HCT116 (cell line): Measurements from ENCODE around the gene TAF11.

ENCODE experiments used
- CTCF ChIP-seq, 3 experiments: fragments of 200-600 bp in 1 of 3; sonication (generic) in 1 of 3; IDR thresholded peaks in 2 of 3; conservative IDR thresholded peaks in 1 of 3; 2 replicates each; pipeline ENCODE4 v1.5.1; 2012 to 2017; ENCODE audit warnings: low read depth in 2 of 3, low read length in 2 of 3, antibody characterized with exemption in 1 of 3, borderline replicate concordance in 1 of 3, control low read depth in 1 of 3, mild to moderate bottlenecking in 1 of 3, mixed read lengths in 1 of 3, mixed run types in 1 of 3, moderate library complexity in 1 of 3; ENCODE audit not compliant: insufficient read depth in 1 of 3
- EZH2phosphoT487 ChIP-seq: fragments of 200-600 bp; IDR thresholded peaks from 2 replicates; pipeline ENCODE4 v1.6.1; 2018; ENCODE audit warnings: antibody characterized with exemption, borderline replicate concordance
- FOSL1 ChIP-seq: IDR thresholded peaks from 2 replicates; pipeline ENCODE4 v1.6.1; 2012; ENCODE audit warnings: low read depth
- POLR2A ChIP-seq: IDR thresholded peaks from 2 replicates; pipeline ENCODE4 v1.7.0; 2011; ENCODE audit warnings: borderline replicate concordance; ENCODE audit not compliant: insufficient read depth, insufficient read length; ENCODE audit errors: extremely low read depth
- REST ChIP-seq: IDR thresholded peaks from 2 replicates; pipeline ENCODE4 v1.6.1; 2012; ENCODE audit warnings: low read depth
- ZFX ChIP-seq: fragments of 450-650 bp; IDR thresholded peaks from 2 replicates; pipeline ENCODE4 v1.6.1; 2017

GRCh38 chr6:34920097-34920496 is 32.3 kb upstream of the TAF11 start:
- TF ChIP-seq CTCF (IDR thresholded peaks at IDR 0.05 in 2 of 3, conservative IDR thresholded peaks at IDR 0.05 in 1 of 3; ENCODE audit: borderline replicate concordance in 1 of 3, insufficient read depth in 1 of 3, low read depth in 2 of 3, low read length in 2 of 3) = no peak
- no peak for TF ChIP-seq POLR2A
- TF ChIP-seq EZH2phosphoT487 = no peak
- no peak for TF ChIP-seq ZFX
- no peak for TF ChIP-seq FOSL1
- TF ChIP-seq REST = no peak
